Stimulated activated CD8-positive, alpha-beta memory T cell treated with anti-CD3 and anti-CD28 coated beads, Interleukin-4, amount 100 ng/mL, for 24 hours (primary cell): ENCODE data around the gene MAST1.
"Not testable (repeated sequence)": the region's sequence is repeated elsewhere in the genome, so short reads cannot be mapped to it uniquely, and the experiment has no call there.

Experiments
- DNase-seq: peaks from one replicate; pipeline ENCODE4 v3.0.0-alpha.2; 2020; ENCODE audit warnings: low read depth

The MAST1 gene

DNA sequence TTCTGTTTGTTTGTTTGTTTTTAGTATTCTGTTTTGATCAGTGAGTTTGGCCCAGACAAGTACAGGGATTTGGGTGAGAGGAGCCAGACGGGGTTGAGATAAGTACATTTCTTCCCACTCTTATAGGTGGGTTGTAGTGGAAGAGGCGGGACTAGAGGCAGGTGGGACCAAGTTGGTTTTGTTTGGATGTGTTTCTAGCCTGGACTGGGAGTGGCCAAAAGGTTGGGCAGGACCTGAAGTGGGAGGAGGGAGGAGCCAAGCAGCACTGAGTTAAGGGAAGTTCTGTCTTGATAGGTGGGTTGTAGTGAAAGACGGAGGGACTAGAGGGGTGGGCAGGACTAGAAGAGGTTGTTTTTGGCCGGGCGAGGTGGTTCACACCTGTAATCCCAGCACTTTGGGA is 33.9 kb downstream of the MAST1 start:
- DNase-seq: no peak

DNA sequence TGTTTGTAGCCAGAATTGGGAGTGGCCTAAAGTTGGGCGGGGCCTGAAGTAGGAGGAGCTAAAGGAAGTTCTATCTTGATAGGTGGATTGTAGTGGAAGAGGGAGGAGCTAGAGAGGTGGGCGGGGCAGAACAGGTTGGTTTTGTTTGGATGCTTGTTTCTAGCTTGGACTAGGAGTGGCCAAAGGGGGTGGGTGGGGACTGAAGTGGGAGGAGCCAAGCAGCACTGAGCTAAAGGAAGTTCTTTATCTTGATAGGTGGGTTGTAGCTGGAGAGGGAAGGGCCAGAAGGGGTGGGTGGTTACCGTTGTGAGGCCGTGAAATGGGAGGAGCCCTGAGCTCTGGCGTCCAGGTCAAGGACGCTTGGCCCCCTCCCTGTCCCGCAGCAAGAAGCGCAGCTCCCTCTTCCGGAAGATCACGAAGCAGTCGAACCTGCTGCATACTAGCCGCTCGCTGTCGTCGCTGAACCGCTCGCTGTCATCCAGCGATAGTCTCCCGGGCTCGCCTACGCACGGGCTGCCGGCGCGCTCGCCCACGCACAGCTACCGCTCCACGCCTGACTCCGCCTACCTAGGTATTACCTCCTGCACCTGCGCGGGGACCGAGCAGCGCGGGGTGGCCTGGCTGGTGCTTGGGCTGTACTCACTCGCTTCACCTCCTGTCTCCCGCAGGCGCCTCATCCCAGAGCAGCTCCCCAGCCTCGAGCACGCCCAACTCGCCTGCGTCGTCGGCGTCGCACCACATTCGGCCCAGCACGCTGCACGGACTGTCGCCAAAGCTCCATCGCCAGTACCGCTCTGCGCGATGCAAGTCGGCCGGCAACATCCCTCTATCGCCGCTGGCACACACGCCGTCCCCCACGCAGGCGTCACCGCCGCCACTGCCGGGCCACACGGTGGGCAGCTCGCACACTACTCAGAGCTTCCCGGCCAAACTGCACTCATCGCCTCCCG is 34.9 kb downstream of the MAST1 start:
- DNase-seq: peak; percentile 31

DNA sequence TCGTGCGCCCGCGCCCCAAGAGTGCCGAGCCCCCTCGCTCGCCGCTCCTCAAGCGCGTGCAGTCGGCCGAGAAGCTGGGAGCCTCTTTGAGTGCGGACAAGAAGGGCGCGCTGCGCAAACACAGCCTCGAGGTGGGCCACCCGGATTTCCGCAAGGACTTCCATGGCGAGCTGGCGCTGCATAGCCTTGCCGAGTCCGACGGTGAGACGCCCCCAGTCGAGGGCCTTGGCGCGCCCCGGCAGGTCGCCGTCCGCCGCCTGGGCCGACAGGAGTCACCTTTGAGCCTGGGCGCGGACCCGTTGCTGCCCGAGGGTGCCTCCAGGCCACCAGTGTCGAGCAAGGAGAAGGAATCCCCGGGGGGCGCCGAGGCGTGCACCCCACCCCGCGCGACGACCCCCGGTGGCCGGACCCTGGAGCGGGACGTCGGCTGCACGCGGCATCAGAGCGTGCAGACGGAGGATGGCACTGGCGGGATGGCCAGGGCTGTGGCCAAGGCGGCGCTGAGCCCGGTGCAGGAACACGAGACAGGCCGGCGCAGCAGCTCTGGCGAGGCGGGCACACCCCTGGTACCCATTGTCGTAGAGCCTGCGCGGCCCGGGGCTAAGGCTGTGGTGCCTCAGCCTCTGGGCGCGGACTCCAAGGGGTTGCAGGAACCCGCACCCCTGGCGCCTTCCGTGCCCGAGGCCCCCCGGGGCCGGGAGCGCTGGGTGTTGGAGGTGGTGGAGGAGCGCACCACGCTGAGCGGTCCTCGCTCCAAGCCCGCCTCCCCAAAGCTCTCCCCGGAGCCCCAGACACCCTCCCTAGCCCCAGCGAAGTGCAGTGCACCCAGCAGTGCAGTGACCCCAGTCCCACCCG is 35.8 kb downstream of the MAST1 start:
- DNase-seq: no peak

DNA sequence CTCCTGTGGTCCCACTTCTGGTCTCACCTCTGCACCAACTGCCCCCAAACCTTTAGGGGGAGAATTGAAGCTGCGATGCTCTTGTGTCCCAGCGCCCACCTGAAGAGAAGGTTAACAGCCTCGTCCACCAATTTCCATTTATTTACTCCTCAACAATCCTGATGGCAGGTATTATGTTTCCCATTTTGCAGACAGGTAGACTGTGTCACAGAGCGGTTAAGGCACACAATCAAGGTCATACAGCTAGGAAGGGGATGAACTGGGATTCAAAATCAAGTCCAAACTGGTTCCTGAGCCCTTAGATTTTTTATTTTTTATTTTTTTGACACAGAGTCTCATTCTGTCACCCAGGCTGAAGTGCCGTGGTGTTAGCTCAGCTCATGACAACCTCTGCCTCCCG is 36.8 kb downstream of the MAST1 start:
- no peak for DNase-seq

DNA sequence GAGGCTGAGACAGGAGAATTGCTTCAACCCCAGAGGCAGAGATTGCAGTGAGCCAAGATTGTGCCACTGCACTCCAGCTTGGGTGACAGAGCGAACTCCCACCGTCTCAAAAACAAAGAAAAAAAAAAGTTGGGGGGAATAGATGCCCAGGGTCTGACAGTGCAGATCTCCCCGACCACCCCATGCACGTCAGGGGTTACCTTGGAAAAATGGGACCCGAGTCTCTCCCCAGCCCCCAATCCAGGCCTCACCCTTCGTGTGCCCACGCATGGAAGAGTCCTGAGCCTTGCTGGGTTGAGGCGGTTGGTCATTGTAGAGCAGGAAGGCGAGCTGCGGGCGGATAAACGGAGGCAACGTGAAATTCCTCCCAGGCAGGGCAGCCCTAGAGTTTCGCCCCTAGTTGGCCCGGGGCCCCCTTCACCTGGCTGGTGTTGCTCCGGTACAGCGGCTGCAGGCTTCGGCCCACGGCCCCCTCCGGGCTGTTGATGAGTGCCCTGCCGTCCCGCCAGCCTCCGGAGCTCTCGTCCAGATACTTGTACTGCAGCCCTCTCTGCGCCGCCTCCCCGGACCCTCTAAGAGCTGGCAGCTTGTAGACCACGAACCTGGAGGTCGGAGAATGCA is 42.3 kb downstream of the MAST1 start:
- DNase-seq: no peak

DNA sequence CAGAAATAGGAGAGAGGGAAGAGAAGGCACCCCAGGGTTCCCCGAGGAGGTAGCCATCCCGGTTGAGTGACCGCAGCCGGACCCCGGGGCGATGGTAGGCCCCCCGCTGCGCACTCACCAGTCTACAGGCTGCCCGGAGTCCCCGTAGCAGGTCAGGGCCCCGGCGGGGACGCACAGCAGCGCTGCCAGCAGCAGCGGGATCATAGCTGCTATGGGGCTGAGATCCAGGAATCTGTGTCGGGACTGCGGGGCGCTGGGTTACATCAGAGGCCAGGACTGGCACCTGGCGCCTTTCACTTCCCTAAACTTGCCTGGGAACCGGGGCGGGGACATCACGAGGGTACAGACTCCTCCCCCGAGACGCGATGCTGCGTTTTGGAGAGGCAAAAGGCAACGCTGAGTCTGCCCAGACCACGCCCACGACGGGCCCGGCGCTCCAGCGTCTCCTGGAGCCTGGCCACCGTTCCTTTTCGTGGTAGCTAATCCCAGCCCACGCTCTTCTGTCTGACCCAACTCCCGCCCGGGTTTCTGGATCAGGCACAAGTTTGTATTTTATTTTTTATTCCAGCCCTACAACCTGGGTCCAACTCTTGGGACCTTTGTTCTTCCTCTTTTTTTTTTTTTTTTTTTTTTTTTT is 43.0 kb downstream of the MAST1 start, which contains the start of gene DNASE2:
DNASE2 (minus strand) TSS at position 278 of the 637 bp plus-strand sequence; CDS start at position 204, 74 bp downstream.
- peak; percentile 85 for DNase-seq

DNA sequence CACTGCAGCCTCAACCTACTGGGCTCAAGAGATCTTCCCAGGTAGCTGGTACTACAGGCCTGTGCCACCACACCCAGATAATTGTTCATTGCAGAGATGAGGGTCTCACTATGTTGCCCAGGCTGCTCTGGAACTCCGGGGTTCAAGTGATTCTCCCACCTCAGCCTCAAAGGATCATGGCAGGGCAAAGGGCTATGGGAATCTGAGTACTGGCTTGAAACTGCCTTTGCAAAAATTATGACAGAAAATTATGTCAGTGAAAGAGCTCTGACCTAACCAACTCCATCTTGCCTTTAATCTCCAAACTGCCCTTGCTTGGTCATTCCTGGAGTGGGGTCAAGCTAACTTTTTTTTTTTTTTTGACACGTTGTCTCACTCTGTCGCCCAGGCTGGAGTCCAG is 44.3 kb downstream of the MAST1 start:
- DNase-seq: no peak

DNA sequence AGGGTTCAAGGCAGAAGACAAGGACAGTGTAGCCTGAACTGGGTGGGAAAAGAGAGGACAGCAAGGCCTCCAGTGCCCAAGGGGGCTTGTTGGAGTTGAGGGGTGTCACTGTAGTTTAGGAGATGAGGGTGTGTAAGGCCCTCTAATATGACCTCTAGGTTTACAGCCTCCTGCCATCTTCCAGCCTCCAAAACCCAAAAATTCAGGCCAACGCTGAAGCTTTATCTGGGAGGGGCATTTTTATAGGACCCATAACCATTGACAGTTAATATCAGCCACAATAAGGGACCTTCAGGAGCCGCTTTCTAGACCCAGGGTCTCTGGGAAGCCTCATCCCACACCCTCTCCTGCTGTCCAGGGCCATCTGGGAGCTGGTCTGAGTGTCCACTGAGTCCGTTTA is 45.9 kb downstream of the MAST1 start:
- DNase-seq: no peak

DNA sequence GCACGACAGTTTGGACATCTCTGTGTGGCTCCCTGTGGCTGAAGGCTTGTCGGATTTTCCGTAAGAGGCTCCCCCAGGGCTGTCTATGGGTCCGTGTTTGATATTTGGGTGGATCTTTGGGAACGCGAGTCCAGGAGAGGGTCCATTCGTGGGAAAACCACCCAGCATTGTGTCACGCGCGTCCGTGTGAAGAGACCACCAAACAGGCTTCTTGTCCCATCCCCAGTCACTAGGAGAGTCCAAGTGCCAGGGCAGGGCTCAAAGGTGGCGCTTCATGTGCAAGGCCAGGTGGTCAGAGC is 46.3 kb downstream of the MAST1 start:
- no peak for DNase-seq

DNA sequence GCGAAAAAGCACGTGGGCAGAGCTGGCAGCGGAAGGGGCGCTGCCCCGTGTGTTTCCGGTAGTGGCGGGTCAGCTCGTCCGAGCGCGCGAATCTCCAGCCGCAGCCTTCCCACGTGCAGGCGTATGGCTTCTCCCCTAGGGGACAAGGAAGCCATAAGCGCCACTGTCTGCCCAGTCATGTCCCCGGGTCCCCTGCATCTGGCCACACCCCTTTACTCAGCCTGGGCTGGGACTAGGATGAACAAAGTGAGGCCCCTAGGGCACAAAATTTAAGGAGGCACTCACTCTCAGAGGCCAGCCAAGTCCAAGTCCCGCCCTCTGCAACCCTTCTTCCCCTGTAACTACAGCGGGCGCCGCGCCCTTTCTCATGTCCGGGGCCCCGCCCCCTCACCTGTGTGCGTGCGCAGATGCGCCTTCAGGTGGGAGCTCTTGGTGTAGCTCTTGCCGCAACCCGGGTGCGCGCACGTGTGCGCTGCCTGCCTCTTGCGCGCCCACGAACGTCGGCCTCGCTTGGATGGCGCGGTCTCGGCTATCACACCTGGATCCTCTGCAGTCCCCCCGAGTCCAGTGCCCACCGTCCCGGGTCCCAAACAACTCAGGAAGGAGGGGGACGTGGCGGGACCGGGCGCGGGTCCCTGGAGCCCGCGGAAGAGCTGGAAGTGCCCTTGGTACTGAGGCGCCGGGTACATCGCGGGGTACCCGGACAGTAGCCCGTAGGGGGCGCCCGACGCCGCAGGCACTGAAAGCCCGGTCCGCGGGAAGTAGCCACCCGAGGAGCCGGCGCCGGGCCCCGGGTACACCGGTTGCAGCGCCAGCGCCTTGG is 46.8 kb downstream of the MAST1 start:
- peak; percentile 74 for DNase-seq

DNA sequence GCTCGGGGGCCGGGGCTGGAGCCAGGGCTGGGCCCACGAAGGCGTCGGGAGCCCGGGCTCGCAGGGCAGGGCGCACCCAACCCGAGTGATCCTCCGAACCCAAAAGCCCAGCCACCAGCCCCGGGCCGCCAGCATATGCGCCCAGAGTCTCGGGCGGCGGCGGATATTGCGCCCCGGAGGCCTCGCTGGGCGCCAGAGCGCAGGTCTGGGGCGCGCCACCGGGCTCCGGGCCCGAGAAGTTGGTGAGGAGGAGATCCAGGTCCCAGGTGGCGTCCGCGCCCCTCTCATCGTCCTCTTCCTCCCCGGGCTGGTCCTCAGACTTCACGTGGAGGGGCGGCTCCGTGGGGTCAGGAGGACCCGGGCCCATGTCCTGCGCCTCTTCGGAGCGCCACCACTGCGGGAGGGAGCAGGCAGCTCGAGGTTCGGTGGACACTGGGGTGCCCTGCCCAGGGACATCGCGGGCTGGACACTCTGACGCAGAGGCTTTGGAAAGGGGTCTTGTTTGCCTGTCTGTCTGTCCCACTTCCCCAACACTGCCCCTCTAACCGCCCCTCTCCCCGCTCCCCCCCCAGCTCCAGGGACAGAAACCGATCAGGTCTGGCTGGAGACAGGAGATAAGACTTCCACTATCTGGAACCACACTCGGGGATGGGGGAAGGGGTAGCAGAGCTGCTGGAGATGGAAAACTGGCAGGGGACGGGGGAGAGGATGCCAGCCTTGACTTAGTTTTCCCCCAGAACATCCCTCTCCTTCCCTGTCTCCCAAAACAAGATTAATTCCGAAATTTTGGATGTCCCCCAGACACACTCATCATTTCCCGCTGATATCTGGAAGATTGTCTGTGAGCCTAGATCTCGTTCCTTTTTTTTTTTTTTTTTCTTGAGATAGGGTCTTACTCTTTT is 47.7 kb downstream of the MAST1 start:
- DNase-seq: no peak

DNA sequence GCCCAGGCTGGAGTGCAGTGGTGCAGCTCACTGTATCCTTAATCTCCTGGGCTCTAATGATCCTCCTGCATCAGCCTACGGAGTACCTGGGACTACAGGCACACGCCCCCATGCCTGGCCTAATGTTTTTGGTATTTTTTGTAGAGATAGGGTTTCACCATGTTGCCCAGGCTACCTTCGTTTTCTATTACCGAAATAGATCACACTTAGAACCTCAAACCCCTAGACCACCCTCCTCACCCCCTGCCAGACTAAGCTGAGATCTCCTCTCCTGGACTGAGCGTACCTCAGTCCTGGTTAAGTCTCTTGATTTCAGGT is 48.3 kb downstream of the MAST1 start:
- DNase-seq: no peak

DNA sequence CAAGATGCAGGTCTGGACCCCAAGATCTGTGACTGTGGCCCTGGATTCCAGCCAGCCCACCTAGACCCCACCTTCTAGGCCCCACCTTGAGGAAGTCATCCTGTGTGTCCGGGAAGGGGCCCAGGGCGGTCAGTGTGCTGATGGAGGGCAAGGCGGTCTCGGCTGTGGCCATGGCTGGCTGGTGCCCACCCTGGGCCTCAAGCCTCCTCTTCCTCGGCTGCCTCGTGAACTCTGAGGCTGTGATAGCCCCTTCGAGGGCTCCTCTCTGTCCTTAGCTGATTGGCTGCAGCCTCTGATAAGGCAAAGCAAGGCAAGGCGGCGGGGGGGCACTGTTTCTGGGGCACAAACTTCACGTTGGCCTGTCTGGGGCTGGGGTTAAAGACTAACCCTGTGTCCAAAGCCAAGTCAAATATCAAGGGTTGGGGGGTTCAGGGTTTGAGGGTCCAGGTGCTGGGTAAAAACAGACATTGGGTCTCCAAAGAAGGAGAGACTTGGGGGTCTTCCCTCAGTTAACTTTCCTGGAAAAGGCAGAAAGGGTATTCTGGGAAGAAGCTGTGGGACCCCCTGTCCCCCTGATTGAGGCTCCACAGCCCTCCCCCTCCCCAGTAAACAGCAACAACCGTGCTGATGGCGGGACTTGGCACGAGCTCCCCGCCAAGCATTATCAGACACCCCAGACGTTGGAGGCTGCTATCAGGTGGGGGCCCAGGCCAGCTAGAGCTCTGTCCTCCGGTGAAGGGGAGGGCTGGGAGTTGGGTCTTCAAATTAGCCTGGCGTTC is 48.8 kb downstream of the MAST1 start, which contains the start of gene KLF1:
KLF1 (minus strand) TSS at position 233 of the 779 bp plus-strand sequence; CDS start at position 172, 61 bp downstream.
- DNase-seq: no peak

DNA sequence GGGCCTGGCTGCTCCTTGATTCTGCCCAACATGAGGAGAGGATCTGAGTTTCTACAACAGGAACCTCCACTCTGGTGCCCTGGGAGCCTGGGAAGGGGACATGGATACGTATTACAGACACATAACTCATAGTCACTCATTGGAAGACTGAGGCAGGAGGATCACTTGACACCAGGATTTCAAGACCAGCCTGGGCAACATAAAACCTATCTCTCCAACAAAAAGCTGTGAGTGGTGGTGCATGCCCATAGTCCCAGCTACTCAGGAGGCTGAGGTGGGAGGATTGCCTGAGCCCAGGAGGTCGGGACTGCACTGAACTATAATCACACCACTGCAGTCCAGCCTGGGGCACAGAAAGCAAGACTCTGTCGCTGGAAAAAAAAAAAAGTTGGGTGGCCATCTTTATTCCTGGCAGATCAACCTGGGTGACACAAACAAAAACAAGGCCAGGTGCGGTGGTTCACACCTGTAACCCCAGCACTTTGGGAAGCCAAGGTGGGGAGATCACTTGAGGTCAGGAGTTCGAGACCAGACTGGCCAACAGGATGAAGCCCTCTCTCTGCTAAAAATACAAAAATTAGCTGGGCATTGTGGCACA is 49.8 kb downstream of the MAST1 start:
- DNase-seq: no peak

DNA sequence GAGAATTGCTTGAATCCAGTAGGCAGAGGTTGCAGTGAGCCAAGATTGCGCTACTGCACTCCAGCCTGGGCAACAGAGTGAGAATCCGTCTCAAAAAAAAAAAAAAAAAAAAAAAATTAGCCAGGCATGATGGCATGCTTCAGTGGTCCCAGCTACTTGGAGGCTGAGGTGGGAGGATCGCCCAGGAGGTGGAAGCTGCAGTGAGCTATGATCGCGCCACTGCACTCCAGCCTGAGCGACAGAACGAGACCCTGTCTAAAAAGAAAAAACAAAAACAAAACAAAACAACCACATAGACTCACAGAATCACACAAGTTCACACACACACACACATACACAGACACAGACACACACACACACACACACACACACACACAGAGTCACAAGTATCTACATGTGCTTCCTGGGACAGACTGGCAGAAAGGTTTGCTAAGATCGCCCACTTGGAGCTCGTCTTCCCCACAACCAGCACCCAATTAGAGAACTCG is 52.0 kb downstream of the MAST1 start:
- DNase-seq: not testable (repeated sequence)

DNA sequence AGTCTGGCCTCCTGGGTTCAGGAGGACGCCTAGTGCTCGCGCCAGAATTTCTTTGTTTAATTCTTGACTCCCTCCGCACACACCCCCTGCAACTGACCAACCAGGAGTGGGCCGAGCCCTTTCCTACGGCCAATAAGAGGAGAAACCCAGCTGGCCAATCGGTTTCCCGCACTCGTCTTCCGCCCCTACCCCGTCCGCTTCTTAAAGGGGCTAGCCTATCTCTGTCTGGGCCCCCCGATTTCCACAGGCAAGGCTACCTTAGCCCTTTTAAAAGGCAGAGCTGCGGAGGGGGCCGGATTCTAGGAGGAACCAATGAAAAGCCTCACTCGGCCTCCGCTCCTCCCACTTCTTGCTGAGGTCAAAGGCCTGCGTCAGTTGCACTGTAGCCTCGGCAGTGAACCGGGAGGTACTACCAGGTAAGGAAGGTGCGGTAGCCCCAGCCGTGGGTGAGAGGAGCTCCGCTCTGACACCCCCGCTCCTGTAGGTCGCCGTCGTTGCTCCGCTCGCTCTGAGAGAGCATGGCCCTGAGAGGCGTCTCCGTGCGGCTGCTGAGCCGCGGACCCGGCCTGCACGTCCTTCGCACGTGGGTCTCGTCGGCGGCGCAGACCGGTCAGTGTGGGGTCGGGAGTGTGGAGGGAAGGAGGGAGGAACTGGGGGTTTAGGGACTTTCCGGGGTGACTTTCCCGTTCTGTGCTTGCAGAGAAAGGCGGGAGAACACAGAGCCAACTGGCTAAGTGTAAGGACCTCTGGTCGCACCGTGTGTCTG is 52.7 kb downstream of the MAST1 start, which contains the start of gene GCDH:
GCDH (plus strand) TSS at position 374 of the 766 bp plus-strand sequence; CDS start at position 519, 145 bp downstream.
- DNase-seq: peak; percentile 94

DNA sequence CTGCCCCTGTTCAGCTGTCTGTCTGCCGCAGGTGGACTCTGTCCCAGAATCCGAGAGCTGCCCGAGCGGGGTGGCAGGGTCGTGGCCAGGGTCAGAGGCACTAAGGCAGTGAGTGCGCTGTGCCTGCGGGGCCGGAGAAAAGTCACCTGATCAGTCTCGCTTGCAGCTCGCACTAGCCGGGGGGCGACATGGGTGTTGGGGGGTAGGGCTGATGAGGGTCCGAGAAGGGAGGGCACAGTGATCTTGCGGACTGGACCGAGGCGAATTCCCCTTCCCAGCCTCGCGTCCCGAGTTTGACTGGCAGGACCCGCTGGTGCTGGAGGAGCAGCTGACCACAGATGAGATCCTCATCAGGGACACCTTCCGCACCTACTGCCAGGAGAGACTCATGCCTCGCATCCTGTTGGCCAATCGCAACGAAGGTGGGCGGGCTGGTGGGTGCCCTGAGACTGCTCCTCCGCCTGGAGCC is 53.3 kb downstream of the MAST1 start:
- no peak for DNase-seq

DNA sequence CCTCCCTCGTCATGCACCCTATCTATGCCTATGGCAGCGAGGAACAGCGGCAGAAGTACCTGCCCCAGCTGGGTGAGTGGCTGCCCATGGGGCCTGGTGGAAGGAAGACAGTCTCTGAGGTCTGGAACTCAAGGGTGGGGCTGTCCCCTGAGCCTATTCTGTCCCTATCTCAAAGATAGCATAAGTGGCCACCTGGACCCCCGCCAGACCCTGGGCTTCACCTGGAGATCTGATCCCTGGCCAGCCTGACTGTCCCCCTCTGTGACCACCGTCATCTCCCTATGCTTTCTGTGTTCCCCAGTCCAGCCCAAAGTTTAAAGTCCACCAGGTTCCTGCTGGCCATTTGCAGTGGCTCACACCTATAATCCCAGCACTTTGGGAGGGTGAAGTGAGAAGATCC is 55.3 kb downstream of the MAST1 start:
- DNase-seq: no peak
